NCI-H446 treated with DMSO at 0.1 percent for 48 hours (cell line): Measurements from ENCODE around the gene OSTC.

Source experiments
- DNase-seq: peaks from one replicate; lab custom pipeline; 2025; lab: John Stamatoyannopoulos, UW

OSTC gene

GRCh38 chr4:108650212-108651013 lies at the start of gene OSTC:
Gene OSTC (plus strand): TSS chr4:108650599. CDS start chr4:108650656, 57 bp downstream.
- DNase-seq: peak; percentile 92

DNA sequence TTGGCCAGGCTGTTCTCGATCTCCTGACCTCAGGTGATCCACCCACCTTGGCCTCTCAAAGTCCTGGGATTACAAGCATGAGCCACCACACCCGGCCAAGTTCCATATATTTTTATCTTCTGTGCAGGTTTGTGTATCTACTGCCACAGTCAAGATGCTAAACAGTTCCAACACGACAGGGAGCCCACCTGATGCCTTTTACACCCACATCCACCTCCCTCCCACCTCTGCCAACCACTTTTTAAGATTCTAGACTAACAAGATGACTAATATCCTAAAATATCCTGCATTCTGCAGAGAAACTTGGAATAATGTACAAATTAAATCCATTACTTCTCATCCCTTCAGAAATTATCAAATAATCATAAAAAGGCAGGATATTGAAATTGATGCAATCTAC lies 49.3 kb upstream of the OSTC start:
- DNase-seq: no peak

GRCh38 chr4:108601532-108601931 lies 48.9 kb upstream of the OSTC start:
- DNase-seq: no peak

DNA sequence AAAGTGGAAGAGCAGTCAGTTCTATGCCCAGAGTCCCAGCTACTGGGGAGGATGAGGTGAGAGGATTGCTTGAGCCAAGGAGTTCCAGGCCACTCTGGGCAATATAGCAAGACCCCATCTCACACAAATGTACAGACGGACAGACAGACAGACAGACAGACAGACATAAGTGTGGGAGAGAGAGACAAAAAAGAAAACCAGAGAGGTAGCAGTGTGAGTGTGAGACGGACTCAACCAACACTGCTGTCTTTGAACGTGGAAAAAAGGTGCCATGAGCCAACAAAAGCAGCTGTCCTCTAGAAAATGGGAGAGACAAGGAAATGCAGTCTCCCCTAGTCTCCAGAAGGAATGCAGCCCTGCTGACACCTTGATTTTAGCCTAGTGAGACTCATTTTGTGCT lies 48.2 kb upstream of the OSTC start:
- DNase-seq: no peak

DNA sequence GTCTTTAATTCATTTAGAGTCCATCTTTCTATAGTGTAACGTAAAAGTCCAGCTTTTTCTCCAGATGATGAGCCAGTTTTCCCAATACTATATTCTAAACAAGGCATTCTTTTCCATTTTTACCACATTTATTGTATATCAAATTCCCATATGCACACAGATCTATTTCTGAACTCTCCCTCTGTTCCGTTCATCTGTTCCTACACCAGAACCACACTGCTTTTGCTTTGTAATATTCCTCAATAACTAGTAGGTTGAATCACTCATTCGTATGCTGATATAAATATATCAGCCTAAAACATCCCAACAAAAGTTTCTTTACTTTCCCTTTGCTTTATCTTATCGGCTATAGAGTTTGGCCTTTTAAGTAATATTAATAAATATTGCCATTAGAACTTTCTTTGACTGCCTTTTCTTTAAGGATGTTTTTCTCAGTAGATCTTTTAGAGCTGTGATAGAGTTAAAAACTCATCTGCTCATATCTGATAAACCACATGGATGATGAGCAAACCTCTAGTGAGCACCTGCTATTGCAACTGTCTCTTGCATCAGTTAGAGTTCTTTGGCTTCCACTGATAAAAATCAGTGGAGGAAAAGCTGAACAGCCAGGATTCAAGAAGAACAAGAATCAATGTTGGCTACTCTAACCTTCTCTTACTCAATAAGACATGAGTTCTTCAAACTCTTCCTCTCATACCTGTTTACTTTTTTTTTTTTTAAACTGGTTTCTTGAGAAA lies 43.2 kb upstream of the OSTC start:
- DNase-seq: no peak

- DNase-seq: no peak
Measured at GRCh38 chr4:108611365-108611764, 39.0 kb upstream of the OSTC start.

GRCh38 chr4:108612365-108612764 lies 38.0 kb upstream of the OSTC start:
- DNase-seq: no peak

GRCh38 chr4:108619372-108620100 lies 30.9 kb upstream of the OSTC start:
- no peak for DNase-seq

DNA sequence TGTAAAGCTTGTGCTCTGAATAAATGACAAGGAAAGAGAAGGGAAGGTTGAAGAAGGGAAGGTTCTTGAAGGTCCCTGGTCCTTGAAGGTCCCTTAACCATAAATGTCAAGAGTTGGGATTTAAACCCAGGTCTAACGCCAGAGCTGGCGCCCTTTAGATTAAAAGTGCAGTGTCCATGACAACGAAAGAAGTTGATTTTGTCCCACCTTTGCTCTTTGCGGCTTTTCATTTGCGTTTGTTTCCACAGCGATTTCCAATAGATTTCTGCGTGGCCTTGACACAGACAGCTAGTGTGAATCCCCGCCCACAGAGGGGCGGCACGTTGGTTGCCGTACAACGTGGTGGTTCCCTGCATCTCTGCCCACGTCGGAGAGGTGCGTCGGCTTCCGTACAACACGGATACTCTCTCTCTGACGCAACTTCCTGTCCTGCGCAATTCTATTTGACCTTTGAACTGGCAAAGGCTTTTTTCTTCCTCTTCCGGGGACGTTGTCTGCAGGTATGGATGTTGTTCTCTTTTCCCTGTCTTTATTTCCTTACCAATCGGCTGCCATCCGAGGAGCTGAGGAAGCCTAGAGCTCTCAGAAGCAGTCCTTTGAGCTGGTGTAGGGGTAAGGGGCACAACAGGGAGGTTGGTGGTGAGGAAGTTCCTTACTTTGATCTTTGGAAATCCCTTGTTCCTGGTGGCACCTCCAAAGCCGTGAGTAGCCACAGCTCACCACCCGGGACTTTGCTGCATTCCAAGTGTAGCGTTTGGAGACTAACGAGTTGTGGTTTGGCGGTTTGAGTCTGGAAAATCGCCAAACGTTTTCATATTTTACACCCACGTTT lies 30.1 kb upstream of the OSTC start, which contains the start of gene RPL34:
TSS of gene RPL34 (plus strand) at position 476 of the 832 bp plus-strand sequence. CDS start 1,384 bp downstream, outside the sequence.
- peak; percentile 93 for DNase-seq

DNA sequence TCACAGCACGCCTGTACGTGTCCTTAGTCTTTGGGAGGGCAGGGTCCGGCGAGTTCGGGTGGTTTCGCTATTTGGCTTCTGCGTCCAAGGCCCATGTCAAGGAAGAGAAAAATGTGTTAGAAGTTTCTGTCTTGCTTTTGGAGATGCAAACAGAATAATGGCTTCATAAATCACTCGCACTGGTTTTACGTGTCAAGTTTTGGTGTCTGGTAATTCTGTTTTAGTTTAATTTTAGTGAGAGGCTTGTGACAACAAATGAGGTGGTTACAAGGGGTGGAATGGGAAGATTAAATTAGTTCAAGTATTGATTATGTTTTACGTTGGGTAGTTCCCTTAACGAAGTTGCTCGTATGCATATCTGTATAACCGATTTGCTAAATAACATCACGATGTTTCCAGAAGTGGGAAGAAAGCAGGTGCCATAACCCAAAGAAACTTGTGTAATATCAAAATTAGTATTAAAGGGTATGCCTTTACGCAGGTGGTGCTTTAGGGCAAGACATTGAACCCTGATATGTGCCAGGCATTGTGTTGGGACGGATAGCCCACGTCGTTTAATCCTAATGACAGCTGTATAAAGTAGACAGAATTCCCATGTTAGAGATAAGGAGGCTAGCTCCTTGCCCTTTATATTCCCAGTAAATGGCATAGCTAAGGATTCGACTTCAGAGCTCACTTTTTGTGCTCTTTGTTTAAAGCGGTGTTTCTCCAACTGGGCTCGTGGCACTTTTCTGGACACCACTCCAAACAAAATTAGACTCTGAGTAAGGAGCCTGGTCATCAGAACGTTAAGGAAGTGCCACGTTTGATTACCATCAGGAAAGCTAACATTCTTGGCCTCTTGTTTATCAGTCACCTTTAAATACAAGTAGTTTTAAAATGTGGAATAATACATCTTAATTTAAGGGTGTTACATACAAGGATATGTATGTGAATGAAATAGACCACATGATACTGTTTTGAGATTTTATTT lies 29.2 kb upstream of the OSTC start:
- DNase-seq: no peak

GRCh38 chr4:108622022-108622421 lies 28.4 kb upstream of the OSTC start:
- DNase-seq: no peak

DNA sequence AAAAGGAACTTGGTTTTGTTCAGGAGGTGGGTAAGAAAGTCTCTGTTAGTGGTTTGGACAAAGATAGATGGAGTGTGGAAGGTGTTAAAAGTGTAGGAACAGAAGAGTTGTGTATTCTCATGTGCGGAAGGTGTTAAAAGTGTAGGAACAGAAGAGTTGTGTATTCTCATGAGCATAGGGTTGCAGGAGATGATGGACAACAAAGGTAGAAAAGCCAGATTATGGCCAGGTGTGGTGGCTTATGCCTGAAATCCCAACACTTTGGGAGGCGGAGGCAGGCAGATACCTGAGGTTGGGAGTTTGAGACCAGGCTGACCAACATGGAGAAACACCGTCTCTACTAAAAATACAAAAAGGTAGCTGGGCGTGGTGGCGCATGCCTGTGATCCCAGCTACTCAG lies 27.6 kb upstream of the OSTC start:
- DNase-seq: no peak

GRCh38 chr4:108624263-108625056 lies 25.9 kb upstream of the OSTC start:
- DNase-seq: no peak

DNA sequence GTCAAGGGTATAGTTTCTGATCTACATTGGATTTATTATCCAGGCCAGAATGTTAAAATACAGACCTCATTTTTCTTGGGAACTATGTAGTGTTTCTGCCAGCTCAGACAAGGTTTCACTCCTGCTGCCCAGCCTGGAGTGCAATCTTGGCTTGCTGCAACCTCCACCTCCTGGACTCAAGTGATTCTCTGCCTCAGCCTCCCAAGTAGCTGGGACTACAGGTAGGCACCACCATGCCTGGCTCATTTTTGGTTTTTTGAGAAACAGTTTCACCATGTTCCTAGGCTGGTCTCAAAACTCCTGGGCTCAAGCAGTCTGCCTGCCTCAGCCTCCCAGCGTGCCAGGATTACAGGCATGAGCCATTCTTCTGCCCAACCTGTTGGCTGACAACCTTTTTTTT lies 24.3 kb upstream of the OSTC start:
- DNase-seq: no peak

DNA sequence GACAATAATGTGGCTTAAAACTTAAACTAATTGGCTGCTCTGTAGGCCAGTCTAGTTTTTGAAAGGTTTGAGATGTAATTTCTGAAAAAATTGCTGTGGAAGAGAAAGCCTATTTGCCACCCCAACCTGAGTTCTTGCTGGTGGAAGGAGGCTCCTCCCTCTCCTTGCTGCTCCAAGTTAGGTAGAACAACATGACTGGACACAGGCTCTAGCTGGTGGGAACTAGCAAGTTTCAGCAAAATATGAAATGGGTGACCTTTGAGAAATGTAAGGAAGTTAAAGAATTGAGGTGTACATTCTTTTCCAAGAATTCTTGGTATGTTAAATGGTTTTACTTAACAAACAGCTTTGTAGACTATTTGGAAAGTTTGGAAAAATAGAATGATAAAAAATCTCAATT lies 22.0 kb upstream of the OSTC start:
- no peak for DNase-seq

DNA sequence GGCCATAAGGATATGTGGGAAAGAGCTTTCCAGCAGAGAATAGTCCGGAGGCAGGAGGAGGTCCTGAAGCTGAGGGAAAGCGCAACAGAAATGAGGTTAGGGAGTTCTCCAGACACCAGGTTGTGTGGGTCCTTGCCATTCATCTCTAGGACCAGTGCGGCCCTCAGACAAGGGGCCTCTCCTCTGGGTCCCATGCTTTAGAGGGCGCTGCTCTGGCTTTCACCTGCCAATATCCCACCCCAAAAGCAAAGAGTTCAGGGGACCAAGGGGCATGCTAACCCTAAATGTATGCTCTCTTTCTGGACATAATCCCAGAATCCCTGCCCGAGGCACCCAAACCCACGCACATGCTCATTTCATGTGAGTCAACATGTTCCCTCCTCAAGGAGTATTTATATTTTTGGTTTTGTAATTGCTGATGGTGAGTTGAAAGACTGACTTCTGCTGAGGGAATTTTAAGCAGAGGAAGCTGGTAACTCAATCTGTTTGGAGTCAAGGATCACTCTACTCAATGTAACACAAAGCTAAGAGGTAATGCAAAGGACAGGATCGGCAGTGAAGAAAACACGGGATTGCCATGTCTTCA lies 15.2 kb upstream of the OSTC start:
- no peak for DNase-seq

GRCh38 chr4:108636246-108636645 lies 14.2 kb upstream of the OSTC start:
- no peak for DNase-seq

DNA sequence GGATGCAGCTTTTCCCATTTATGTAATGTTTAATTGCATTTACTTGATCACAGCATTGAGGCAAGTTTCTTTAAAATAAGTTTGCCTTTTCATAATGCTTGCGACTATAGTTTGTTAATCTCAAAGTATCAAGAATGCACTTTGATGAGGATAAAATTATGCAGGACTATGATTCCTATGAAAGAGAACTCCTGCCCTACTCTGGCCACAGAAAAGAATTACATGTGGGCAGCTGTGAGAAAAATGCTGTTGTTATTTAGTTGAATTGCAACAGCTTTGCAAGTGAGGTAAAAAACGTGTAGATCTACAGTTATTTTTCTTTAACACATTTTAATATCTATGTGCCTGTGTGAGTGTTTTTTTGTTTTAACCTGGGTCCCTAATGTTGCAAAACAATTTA lies 12.5 kb upstream of the OSTC start:
- DNase-seq: no peak

DNA sequence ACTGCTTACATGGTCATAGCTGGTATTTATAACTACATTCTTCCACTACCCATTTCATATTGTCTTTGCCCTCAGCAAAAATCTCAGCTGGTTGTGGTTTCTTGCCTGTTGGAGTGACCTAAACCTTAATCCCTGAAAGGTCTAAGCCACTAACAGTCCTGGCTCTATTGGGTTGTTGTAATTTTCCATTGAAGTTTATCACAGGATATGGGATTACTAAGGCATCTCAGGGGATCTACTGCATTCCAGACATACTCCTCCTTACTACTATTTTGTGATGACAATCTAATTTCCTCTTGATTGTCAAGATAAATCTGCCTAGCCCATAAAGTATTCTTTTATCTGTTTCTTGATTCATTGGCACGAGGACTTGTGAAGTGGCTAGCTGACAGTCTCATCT lies 6.2 kb upstream of the OSTC start:
- DNase-seq: no peak
